ENCODE measurements around the gene PPT2.

- TF ChIP-seq CTCF (IDR thresholded peaks at IDR 0.05; ENCODE audit: poor library complexity, severe bottlenecking) (no peak), EP300 (conservative IDR thresholded peaks at IDR 0.05; ENCODE audit: poor library complexity, severe bottlenecking) (no peak)
Measured at GRCh38 chr6:32112431-32112980, 41.4 kb upstream of the PPT2 start.

Measured in neural cell (in vitro differentiated cells).